ENCODE results near the gene CBY2.
"Not testable (repeated sequence)": the region's sequence is repeated elsewhere in the genome, so short reads cannot be mapped to it uniquely, and the experiment has no call there.

GRCh38 chr13:45660458-45660857 is 41.7 kb upstream of the CBY2 start:
- not testable (repeated sequence) for TF ChIP-seq CTCF (conservative IDR thresholded peaks at IDR 0.05; ENCODE audit: low read depth, low read length); EZH2 (IDR thresholded peaks at IDR 0.05; ENCODE audit: low read length, unreplicated experiment); EZH2phosphoT487 (IDR thresholded peaks at IDR 0.05; ENCODE audit: borderline replicate concordance, low read length)
